Measurements from ENCODE around the gene RASD2. TPM values are rescaled to one million over a fixed set of nuclear protein-coding genes. Genes with fewer than 3 reads are reported as not detected.

RASD2 gene
- total and polyA plus RNA-seq, 5 donors from 2014 or later = 0.06 to 1.0 TPM; not detected in 3

DNA sequence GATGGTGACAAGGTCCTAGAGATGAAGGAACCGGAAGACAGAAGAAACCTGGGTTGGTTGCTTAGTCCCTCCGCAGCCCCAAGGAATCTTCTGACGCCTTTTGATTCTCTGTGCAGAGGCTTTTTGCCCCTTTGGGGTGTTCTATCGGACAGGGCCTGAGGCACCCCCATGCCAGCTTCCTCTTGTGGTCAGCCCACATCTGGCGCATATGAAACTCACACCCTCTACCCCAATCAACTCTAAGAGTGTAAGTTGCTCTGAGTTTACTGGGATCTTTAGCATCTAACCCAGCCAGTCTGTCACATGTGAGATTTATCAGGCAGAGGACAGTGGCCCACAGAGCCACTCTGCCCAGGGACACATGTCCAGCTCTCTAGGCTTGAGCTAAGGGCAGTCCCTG is 17.4 kb downstream of the RASD2 start:
- DNase-seq (no peak), ATAC-seq (ENCODE audit: low read depth in 2 of 2) (no peak)
- H3K36me3 Mint-ChIP-seq = peaks cover 4% of the 10 kb centered on the region
- H3K4me3 Mint-ChIP-seq = no peak overlapping the region
- H3K9me3 Mint-ChIP-seq = peaks cover 0 to 3% (median 0%) of the 10 kb centered on the region in 7 donors
- Histone ChIP-seq H3K9me3 (ENCODE audit: control insufficient read depth in 2 of 2, low read length in 2 of 2) (no peaks in the 10 kb centered on the region), H3K4me3 (ENCODE audit: low read depth, low read length) (no peak overlapping the region), H3K27me3 (ENCODE audit: control insufficient read depth, insufficient read depth, low read length) (peaks cover 3% of the 10 kb centered on the region), H3K36me3 (ENCODE audit: control insufficient read depth, insufficient read depth, low read length) (no peaks in the 10 kb centered on the region), H3K27ac (ENCODE audit: insufficient read depth, low read length, poor library complexity, severe bottlenecking) (no peak overlapping the region), H3K4me1 (ENCODE audit: control insufficient read depth, insufficient read depth, low read length, poor library complexity, severe bottlenecking) (peaks cover 2% of the 10 kb centered on the region)
- no peak overlapping the region for H3K27ac Mint-ChIP-seq
- peaks cover 37% of the 10 kb centered on the region for H3K27me3 Mint-ChIP-seq
- H3K4me1 Mint-ChIP-seq = peaks cover 0 to 14% (median 4%) of the 10 kb centered on the region in 4 donors

DNA sequence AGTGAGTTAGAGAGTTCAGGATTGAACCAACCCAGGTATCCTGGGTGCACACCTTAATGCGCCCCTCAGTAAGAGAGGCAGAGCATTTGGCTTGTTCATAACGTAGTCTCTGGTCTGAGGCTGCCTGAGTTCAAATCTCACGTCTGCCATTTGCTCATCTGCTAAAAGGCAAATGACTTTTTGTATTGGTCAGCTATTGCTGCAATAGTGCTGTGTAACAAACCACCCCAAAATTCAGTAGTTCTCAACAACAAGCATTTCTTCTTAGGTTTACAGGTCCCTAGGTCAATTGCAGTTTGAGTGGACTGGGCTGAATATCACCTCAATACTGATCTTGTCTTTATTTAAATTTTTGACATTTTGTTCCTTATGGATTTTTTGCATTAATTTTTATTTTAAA is 18.1 kb downstream of the RASD2 start:
- Histone ChIP-seq H3K27me3 (ENCODE audit: control insufficient read depth, insufficient read depth, low read length) (peaks cover 3% of the 10 kb centered on the region), H3K9me3 (ENCODE audit: control insufficient read depth in 2 of 2, low read length in 2 of 2) (no peaks in the 10 kb centered on the region), H3K27ac (ENCODE audit: insufficient read depth, low read length, poor library complexity, severe bottlenecking) (no peak overlapping the region), H3K36me3 (ENCODE audit: control insufficient read depth, insufficient read depth, low read length) (no peaks in the 10 kb centered on the region), H3K4me3 (ENCODE audit: low read depth, low read length) (no peak overlapping the region), H3K4me1 (ENCODE audit: control insufficient read depth, insufficient read depth, low read length, poor library complexity, severe bottlenecking) (no peaks in the 10 kb centered on the region)
- Mint-ChIP-seq H3K4me1 (peaks cover 0 to 7% (median 1%) of the 10 kb centered on the region in 4 donors), H3K36me3 (peaks cover 4% of the 10 kb centered on the region), H3K4me3 (no peak overlapping the region), H3K27ac (no peak overlapping the region), H3K9me3 (peaks cover 0 to 2% (median 0%) of the 10 kb centered on the region in 7 donors), H3K27me3 (peaks cover 40% of the 10 kb centered on the region)
- DNase-seq = no peak
- no peak for ATAC-seq (ENCODE audit: low read depth in 2 of 2)

DNA sequence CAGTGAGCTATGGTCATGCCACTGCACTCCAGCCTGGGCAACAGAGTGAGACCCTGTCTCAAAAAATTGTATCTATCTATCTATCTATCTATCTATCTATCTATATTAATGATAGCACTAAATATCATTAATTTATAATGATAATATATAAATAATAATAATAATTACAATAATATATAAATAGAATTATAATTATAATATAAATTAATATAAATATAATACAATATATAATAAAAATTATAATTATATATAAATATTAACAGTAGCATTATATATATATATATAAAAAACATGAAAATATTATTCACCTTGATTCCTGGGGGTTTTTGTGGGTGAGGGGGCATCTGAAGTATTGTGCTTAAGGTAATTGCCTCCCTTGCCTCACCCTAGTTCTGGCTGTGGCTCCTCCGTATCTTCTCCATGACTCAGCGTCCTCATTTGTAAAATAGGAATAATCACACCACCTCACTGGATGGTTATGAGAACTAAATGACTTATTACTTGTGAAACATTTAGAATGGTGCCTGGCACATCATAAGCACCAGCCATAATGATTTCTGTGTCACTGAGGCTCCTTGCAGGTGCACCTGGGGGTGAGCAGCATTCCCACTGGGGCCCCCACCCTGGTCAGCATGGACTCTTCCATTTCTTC is 18.8 kb downstream of the RASD2 start:
- peak overlapping the region in 1 of 3 donors; percentile 52 for H3K27ac Mint-ChIP-seq
- H3K9me3 ChIP-seq (ENCODE audit: control insufficient read depth in 2 of 2, low read length in 2 of 2) = no peaks in the 10 kb centered on the region
- H3K4me3 Mint-ChIP-seq = no peak overlapping the region
- peaks cover 0 to 2% (median 0%) of the 10 kb centered on the region in 7 donors for H3K9me3 Mint-ChIP-seq
- peaks cover 3% of the 10 kb centered on the region for H3K27me3 ChIP-seq (ENCODE audit: control insufficient read depth, insufficient read depth, low read length)
- peaks cover 0 to 2% (median under 1%) of the 10 kb centered on the region in 4 donors for H3K4me1 Mint-ChIP-seq
- no peaks in the 10 kb centered on the region for H3K4me1 ChIP-seq (ENCODE audit: control insufficient read depth, insufficient read depth, low read length, poor library complexity, severe bottlenecking)
- no peaks in the 10 kb centered on the region for H3K36me3 ChIP-seq (ENCODE audit: control insufficient read depth, insufficient read depth, low read length)
- no peak for DNase-seq
- no peak overlapping the region for H3K4me3 ChIP-seq (ENCODE audit: low read depth, low read length)
- no peak overlapping the region for H3K27ac ChIP-seq (ENCODE audit: insufficient read depth, low read length, poor library complexity, severe bottlenecking)
- peaks cover 4% of the 10 kb centered on the region for H3K36me3 Mint-ChIP-seq
- H3K27me3 Mint-ChIP-seq = peaks cover 37% of the 10 kb centered on the region
- no peak for ATAC-seq (ENCODE audit: low read depth in 2 of 2)

DNA sequence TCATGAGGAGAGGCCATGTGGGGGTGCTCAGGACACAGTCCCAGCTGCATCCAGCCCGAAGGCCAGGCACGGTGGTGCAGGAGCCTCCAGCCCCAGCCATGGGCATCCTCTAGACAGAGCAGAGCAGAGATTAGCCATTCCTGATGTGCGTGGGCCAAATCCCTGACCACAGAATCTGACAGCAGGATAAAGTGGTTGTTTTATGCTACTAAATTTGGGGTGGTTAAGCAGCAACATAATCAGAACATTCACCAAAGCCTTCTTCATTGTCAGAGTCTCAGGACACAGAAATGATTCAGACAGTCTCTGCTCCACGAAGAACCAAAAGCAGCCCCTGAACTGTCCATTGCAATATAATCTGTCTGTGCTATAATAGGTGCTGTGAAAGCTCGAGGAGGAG is 19.7 kb downstream of the RASD2 start:
- Mint-ChIP-seq H3K36me3 (peaks cover 4% of the 10 kb centered on the region), H3K9me3 (peaks cover 0 to 2% (median 0%) of the 10 kb centered on the region in 7 donors), H3K27me3 (peaks cover 34% of the 10 kb centered on the region), H3K27ac (no peak overlapping the region), H3K4me1 (peaks cover 0 to 2% (median 0%) of the 10 kb centered on the region in 4 donors), H3K4me3 (no peak overlapping the region)
- no peaks in the 10 kb centered on the region for H3K4me1 ChIP-seq (ENCODE audit: control insufficient read depth, insufficient read depth, low read length, poor library complexity, severe bottlenecking)
- DNase-seq = no peak
- no peak overlapping the region for H3K27ac ChIP-seq (ENCODE audit: insufficient read depth, low read length, poor library complexity, severe bottlenecking)
- H3K9me3 ChIP-seq (ENCODE audit: control insufficient read depth in 2 of 2, low read length in 2 of 2) = no peaks in the 10 kb centered on the region
- ATAC-seq (ENCODE audit: low read depth in 2 of 2) = no peak
- no peaks in the 10 kb centered on the region for H3K36me3 ChIP-seq (ENCODE audit: control insufficient read depth, insufficient read depth, low read length)
- H3K27me3 ChIP-seq (ENCODE audit: control insufficient read depth, insufficient read depth, low read length) = peaks cover 3% of the 10 kb centered on the region
- no peak overlapping the region for H3K4me3 ChIP-seq (ENCODE audit: low read depth, low read length)

DNA sequence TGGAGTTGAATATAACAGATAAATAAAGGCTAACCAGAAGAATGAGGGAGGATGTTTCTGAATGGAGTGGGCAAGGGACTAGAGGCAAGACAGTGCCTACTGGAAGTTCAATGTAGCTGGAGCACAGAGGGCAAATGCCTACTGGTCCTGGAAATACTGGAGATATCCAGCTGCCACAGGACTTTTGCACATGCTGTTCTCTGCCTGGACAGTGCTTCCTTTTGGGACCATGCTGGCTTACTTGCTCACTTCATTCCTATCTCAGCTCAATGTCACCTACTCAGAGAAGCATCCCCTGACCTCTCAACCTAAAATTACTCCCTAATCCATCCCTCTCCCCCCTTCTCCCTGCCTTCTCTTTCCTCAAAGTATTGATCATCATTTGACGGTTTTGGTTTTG is 20.2 kb downstream of the RASD2 start:
- H3K36me3 Mint-ChIP-seq = peaks cover 4% of the 10 kb centered on the region
- H3K4me1 Mint-ChIP-seq = peaks cover 0 to 2% (median 0%) of the 10 kb centered on the region in 4 donors
- H3K9me3 Mint-ChIP-seq = peaks cover 0 to 2% (median 0%) of the 10 kb centered on the region in 7 donors
- Histone ChIP-seq H3K9me3 (ENCODE audit: control insufficient read depth in 2 of 2, low read length in 2 of 2) (no peaks in the 10 kb centered on the region), H3K27ac (ENCODE audit: insufficient read depth, low read length, poor library complexity, severe bottlenecking) (no peak overlapping the region), H3K4me3 (ENCODE audit: low read depth, low read length) (no peak overlapping the region), H3K36me3 (ENCODE audit: control insufficient read depth, insufficient read depth, low read length) (no peaks in the 10 kb centered on the region), H3K27me3 (ENCODE audit: control insufficient read depth, insufficient read depth, low read length) (peaks cover 3% of the 10 kb centered on the region), H3K4me1 (ENCODE audit: control insufficient read depth, insufficient read depth, low read length, poor library complexity, severe bottlenecking) (no peaks in the 10 kb centered on the region)
- DNase-seq = no peak
- peaks cover 33% of the 10 kb centered on the region for H3K27me3 Mint-ChIP-seq
- H3K4me3 Mint-ChIP-seq = no peak overlapping the region
- H3K27ac Mint-ChIP-seq = no peak overlapping the region
- ATAC-seq (ENCODE audit: low read depth in 2 of 2) = no peak

DNA sequence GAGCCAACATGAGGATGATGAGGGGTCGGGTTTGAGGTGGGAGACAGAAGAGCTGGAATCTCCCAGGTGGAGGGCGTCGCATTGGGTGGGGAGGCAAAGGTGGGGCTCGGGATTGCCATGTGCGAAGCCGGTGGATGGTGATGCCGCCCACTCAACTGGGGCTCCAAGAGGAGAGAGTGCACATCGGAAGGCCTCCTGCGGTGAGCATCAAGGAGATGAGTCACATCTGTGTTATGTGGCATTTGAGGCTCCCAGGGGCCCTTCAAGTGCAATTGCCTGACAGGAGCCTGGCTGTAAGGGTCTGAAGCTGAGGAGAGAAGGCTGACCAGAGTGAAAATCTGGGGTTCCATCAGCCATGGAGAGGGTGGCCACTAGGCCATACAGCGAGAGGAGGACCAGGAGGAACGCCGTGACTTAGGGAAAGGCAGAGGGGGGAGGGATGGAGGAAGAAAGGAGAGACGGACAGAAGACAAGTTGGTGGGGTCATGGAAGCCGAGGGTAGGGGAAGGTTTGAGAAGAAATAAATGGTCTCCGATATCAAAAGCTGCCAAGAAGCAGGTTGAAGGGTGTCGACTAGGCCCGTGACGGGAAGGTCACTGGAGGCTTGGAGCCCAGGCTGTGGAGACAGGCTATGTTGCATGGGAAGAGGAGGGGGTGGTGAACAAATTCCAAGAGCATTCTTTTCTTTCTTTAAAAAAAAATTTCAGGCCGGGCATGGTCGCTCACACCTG is 21.3 kb downstream of the RASD2 start:
- Histone ChIP-seq H3K27me3 (ENCODE audit: control insufficient read depth, insufficient read depth, low read length) (peaks cover 3% of the 10 kb centered on the region), H3K4me3 (ENCODE audit: low read depth, low read length) (no peak overlapping the region), H3K9me3 (ENCODE audit: control insufficient read depth in 2 of 2, low read length in 2 of 2) (no peaks in the 10 kb centered on the region), H3K4me1 (ENCODE audit: control insufficient read depth, insufficient read depth, low read length, poor library complexity, severe bottlenecking) (no peaks in the 10 kb centered on the region), H3K36me3 (ENCODE audit: control insufficient read depth, insufficient read depth, low read length) (no peaks in the 10 kb centered on the region), H3K27ac (ENCODE audit: insufficient read depth, low read length, poor library complexity, severe bottlenecking) (no peak overlapping the region)
- Mint-ChIP-seq H3K27ac (no peak overlapping the region), H3K36me3 (peaks cover 4% of the 10 kb centered on the region), H3K27me3 (peaks cover 27% of the 10 kb centered on the region), H3K9me3 (peaks cover 0 to 2% (median 0%) of the 10 kb centered on the region in 7 donors), H3K4me3 (no peak overlapping the region), H3K4me1 (peaks cover 0 to 2% (median 0%) of the 10 kb centered on the region in 4 donors)
- ATAC-seq (ENCODE audit: low read depth in 2 of 2) = no peak
- DNase-seq = no peak

DNA sequence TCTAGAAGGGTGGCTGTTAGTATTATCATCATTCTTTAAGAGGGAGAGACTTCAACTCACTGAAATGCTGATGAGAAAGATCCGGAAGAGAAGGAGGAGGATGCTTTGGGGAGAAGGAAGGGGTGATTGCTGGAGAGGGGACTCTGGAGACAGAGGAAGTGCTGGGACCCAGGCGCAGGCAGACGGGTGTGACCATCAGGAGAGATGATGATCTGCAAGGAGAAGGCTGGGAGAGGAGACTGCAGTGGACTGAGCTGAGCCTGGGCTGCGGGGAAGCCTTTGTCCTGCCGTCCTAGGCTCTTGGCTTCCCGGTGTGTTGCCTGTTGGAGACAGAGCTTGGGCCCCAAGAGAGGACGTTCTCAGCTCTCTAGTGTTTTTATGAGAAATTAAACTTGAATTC is 22.6 kb downstream of the RASD2 start:
- peaks cover 4% of the 10 kb centered on the region for H3K36me3 Mint-ChIP-seq
- no peak for ATAC-seq (ENCODE audit: low read depth in 2 of 2)
- H3K9me3 Mint-ChIP-seq = peaks cover 0 to 2% (median 0%) of the 10 kb centered on the region in 7 donors
- H3K27me3 Mint-ChIP-seq = peaks cover 24% of the 10 kb centered on the region
- no peak overlapping the region for H3K4me3 Mint-ChIP-seq
- Histone ChIP-seq H3K27me3 (ENCODE audit: control insufficient read depth, insufficient read depth, low read length) (peaks cover 3% of the 10 kb centered on the region), H3K4me3 (ENCODE audit: low read depth, low read length) (no peak overlapping the region), H3K36me3 (ENCODE audit: control insufficient read depth, insufficient read depth, low read length) (no peaks in the 10 kb centered on the region), H3K27ac (ENCODE audit: insufficient read depth, low read length, poor library complexity, severe bottlenecking) (no peak overlapping the region), H3K4me1 (ENCODE audit: control insufficient read depth, insufficient read depth, low read length, poor library complexity, severe bottlenecking) (no peaks in the 10 kb centered on the region), H3K9me3 (ENCODE audit: control insufficient read depth in 2 of 2, low read length in 2 of 2) (no peaks in the 10 kb centered on the region)
- no peak overlapping the region for H3K27ac Mint-ChIP-seq
- DNase-seq = no peak
- H3K4me1 Mint-ChIP-seq = no peaks in the 10 kb centered on the region

Measured in CD4-positive, CD25-positive, alpha-beta regulatory T cell (primary cell).